Psoas muscle (tissue), 8 donors: ENCODE measurements around the gene AMBRA1. TPM values are rescaled to one million over a fixed set of nuclear protein-coding genes. Genes with fewer than 3 reads are reported as not detected.

ENCODE experiments used
- ATAC-seq, 4 donors: fragments of 200-7000 bp; cut with Tn5 transposase; one replicate each; pipeline ENCODE4 v1.9.1; 2020; ENCODE audit warnings: moderate library complexity in 3 of 4, mild to moderate bottlenecking in 2 of 4
- DNase-seq, 2 donors: peaks; one replicate each; pipeline ENCODE4 v3.0.0-alpha.2; 2020
- H3K27ac ChIP-seq: fragments of 200-600 bp; one replicate; pipeline ENCODE4 v1.8.0; 2022
- H3K27me3 ChIP-seq, 3 donors: fragments of 200-600 bp in 1 of 3; one replicate each; pipeline versions ENCODE4 v1.6.1 to v1.8.0; 2013 to 2022; ENCODE audit warnings: low read length in 2 of 3, mild to moderate bottlenecking in 2 of 3, moderate library complexity in 1 of 3; ENCODE audit not compliant: insufficient read depth in 3 of 3
- H3K36me3 ChIP-seq, 2 donors: fragments of 200-600 bp in 1 of 2; one replicate each; pipeline versions ENCODE4 v1.6.1 to v1.8.0; 2013 to 2022; ENCODE audit warnings: low read depth in 1 of 2, mild to moderate bottlenecking in 1 of 2, moderate library complexity in 1 of 2; ENCODE audit not compliant: insufficient read depth in 1 of 2
- H3K4me1 ChIP-seq: fragments of 200-600 bp; one replicate; pipeline ENCODE4 v1.8.0; 2022
- H3K4me3 ChIP-seq: fragments of 200-600 bp; one replicate; pipeline ENCODE4 v1.8.0; 2022; ENCODE audit warnings: mild to moderate bottlenecking
- H3K9me3 ChIP-seq: fragments of 200-600 bp; one replicate; pipeline ENCODE4 v1.8.0; 2022
- CTCF ChIP-seq: fragments of 200-600 bp; IDR thresholded peaks from one replicate; pipeline ENCODE4 v1.8.0; 2022; ENCODE audit warnings: antibody characterized with exemption
- WGBS, 3 donors: extraction: QIAGEN DNeasy Blood & Tissue Kit; methylation state at CpG; one replicate each; pipeline versions ENCODE4 v1.1.6 to v1.1.7; 2013; 5-methylcytosine and 5-hydroxymethylcytosine counted together
- intact Hi-C, 2 donors: fragments of 100-400 bp; cut with DNase I; formaldehyde crosslinking; loops; one replicate each; pipeline versions ENCODE4 v1.11.0 to v1.14.2; 2022
- polyA plus RNA-seq, 3 donors: library from polyadenylated mRNA; stranded (reverse); fragments of 200-250 nt; gene quantifications; one replicate each; pipeline ENCODE4 v1.2.3, GENCODE V29; 2013
- total RNA-seq, 4 donors: library from RNA; stranded (reverse); fragmentation: NEBNext Ultra II Directional in 2 of 4; extraction: Animal tissue kit (Norgen Biotek cat#: 25700) in 2 of 4; gene quantifications; one replicate each; pipeline versions ENCODE4 v1.2.1 to v1.2.4, GENCODE V29; 2021 to 2023
- donor health status: healthy with polysubstance abuse.
- donor health status: DM: no; HTN: no; CAD: no; lungs with moderate emphysema.
- donor health status: Bipolar disorder and iron deficiency.
- donor health status: healthy.
- donor health status: DM: yes; HTN: yes; CAD: no.
- donor health status: DM: no; HTN: no; CAD: no.
- donor health status: DM: no; HTN: no; CAD: no.
- donor health status: DM: yes; HTN: yes; CAD: no.

AMBRA1 gene
- total and polyA plus RNA-seq, 7 donors, result 5.1 to 23.5 (median 10.8) TPM

DNA sequence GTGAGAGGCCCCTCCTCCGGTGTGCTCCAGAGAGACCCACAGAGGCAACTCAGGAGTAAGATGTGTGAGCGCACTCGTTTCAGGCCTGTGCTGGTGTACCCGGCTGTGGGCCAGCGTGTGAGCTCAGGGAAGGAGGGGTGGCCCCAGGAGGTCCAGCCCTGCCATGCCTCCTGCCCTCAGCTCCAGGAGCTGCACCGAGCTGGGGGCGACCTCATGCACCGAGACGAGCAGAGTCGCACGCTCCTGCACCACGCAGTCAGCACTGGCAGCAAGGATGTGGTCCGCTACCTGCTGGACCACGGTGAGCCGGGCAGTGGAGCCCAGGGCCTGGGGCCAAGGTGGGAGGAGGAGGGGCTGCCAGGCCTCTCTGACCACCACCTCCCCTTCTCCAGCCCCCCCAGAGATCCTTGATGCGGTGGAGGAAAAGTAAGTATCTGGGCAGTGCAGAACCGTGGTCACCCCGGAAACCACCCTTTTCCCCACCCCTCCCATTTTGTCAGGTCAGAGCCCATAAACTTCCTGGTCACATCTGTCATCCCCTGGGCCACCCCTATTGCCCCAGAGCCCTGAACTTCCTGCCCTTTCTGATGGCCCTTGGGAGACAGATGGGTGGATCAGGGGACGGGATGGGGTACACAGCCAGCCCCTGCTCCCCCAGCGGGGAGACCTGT lies 214.9 kb downstream of the AMBRA1 start:
- H3K36me3 ChIP-seq, result peaks cover 8 to 51% of the 10 kb centered on the region in 2 donors
- no peak overlapping the region for H3K4me3 ChIP-seq
- TF ChIP-seq CTCF, result no peak
- 48 to 61% (median 53%) methylated on average over 20 of the region's 20 CpGs for WGBS, 3 donors
- ATAC-seq (peak; percentile 0 to 16 (median 5)), DNase-seq (peak in 1 of 2 donors; percentile 60)
- no peaks in the 10 kb centered on the region for H3K9me3 ChIP-seq
- peaks cover 14% of the 10 kb centered on the region for H3K4me1 ChIP-seq
- intact Hi-C loops, result no loop called here
- H3K27me3 ChIP-seq, result peaks cover 0 to 26% (median 15%) of the 10 kb centered on the region in 3 donors
- no peak overlapping the region for H3K27ac ChIP-seq

- Histone ChIP-seq H3K4me3 (no peak overlapping the region), H3K4me1 (peaks cover 14% of the 10 kb centered on the region), H3K36me3 (peaks cover 10 to 58% of the 10 kb centered on the region in 2 donors), H3K27me3 (peaks cover 0 to 24% (median 15%) of the 10 kb centered on the region in 3 donors), H3K27ac (no peak overlapping the region), H3K9me3 (no peaks in the 10 kb centered on the region)
- DNase-seq, result peak in 1 of 2 donors; percentile 55
- intact Hi-C loops, result no loop called here
- 78 to 91% (median 79%) methylated on average over 10 of the region's 10 CpGs for WGBS, 3 donors
- TF ChIP-seq CTCF, result no peak
- peak in 1 of 4 donors; percentile 2 for ATAC-seq
Measured at GRCh38 chr11:46378296-46378695, 215.5 kb downstream of the AMBRA1 start.

DNA sequence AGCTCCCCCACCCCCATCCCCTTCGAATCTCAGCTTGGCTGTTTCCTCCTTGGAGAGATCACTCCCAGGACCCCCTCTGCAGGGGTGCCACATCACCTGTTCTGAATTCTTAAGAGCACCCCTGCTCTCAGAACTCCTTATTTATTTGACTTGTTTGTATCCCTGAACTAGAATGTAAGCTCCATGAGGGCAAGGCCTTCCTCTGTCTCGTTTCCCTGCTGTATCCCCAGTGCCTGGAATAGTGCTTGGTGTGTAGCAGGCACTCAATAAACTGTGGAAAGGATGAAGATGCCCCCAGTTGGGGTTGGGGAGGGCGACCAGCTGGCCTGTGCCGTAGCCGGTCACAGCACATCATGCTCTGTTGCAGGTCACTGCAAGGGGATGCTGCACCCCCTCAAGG lies 216.0 kb downstream of the AMBRA1 start:
- TF ChIP-seq CTCF, result no peak
- WGBS, 3 donors, result 85 to 87% (median 86%) methylated on average over 5 of the region's 5 CpGs
- DNase-seq, result no peak
- peaks cover 10 to 62% of the 10 kb centered on the region in 2 donors for H3K36me3 ChIP-seq
- peaks cover 0 to 22% (median 15%) of the 10 kb centered on the region in 3 donors for H3K27me3 ChIP-seq
- no peak overlapping the region for H3K27ac ChIP-seq
- H3K9me3 ChIP-seq, result no peaks in the 10 kb centered on the region
- no peak for ATAC-seq
- peaks cover 14% of the 10 kb centered on the region for H3K4me1 ChIP-seq
- no peak overlapping the region for H3K4me3 ChIP-seq
- intact Hi-C loops, result no loop called here

DNA sequence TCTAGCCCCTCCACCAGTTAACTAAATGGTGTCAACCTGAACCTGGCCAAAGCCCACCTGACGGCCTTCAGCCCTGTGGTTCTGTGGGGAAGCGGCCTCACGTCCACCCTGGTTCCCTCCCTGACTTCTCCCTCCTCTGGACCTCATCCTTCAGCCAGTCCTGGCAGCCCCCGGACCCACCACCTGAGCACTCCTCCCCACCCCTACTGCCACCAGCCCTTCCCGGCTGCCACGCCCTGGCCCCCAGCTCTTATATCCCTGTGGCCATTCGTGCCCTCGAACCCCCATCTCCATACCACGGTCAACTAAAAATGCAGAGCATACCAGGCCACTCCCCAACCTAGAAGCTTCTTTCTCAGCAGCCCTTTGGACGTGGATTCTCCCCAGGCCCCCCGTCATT lies 216.5 kb downstream of the AMBRA1 start:
- intact Hi-C loops, result no loop called here
- Histone ChIP-seq H3K9me3 (no peaks in the 10 kb centered on the region), H3K36me3 (peaks cover 10 to 68% of the 10 kb centered on the region in 2 donors), H3K4me3 (no peak overlapping the region), H3K27me3 (peaks cover 0 to 16% (median 13%) of the 10 kb centered on the region in 3 donors), H3K4me1 (peaks cover 11% of the 10 kb centered on the region), H3K27ac (no peak overlapping the region)
- no peak for TF ChIP-seq CTCF
- no peak for DNase-seq
- 94% methylated on average over 11 of the region's 11 CpGs for WGBS, 3 donors
- no peak for ATAC-seq
